K562 (cell line): Measurements from ENCODE around the gene DMWD.

Experiments used
- BHLHE40 ChIP-seq: IDR thresholded peaks from 2 replicates; pipeline ENCODE4 v1.6.1; 2011; ENCODE audit warnings: low read length, improper control_type of control experiment
- CBX3 ChIP-seq, 2 experiments: IDR thresholded peaks; 1 replicate in 1 of 2; 2 replicates in 1 of 2; pipeline ENCODE4 v1.6.1; 2012; ENCODE audit warnings: inconsistent platforms in 2 of 2, low read length in 2 of 2, borderline replicate concordance in 1 of 2, control low read depth in 1 of 2
- MITF ChIP-seq: IDR thresholded peaks from 2 replicates; pipeline ENCODE4 v1.6.1; 2014; ENCODE audit warnings: antibody characterized with exemption
- POLR2A ChIP-seq: fragments of 450-650 bp; conservative IDR thresholded peaks from 2 replicates; pipeline ENCODE4 v1.6.1; 2016
- PTRF ChIP-seq: fragments of 450-650 bp; IDR thresholded peaks from 2 replicates; pipeline ENCODE4 v1.6.1; 2016; ENCODE audit warnings: mild to moderate bottlenecking, missing genetic modification characterization, missing compliant biosample characterization
- PTTG1 ChIP-seq: fragments of 450-650 bp; IDR thresholded peaks from 2 replicates; pipeline ENCODE4 v1.6.1; 2016; ENCODE audit warnings: low read depth, mild to moderate bottlenecking, missing genetic modification characterization, missing compliant biosample characterization
- RAD21 ChIP-seq, 2 experiments: fragments of 250-450 bp in 1 of 2; fragments of 450-650 bp in 1 of 2; sonication (Bioruptor Pico) in 1 of 2; formaldehyde crosslinking in 1 of 2; IDR thresholded peaks in 1 of 2; conservative IDR thresholded peaks in 1 of 2; 2 replicates each; pipeline versions ENCODE4 v1.4.0 to v1.8.0; 2020 to 2022; ENCODE audit warnings: mild to moderate bottlenecking in 2 of 2, moderate library complexity in 1 of 2
- TF ChIP-seq, protein P1 (sequence below): sonication (generic); formaldehyde crosslinking; IDR thresholded peaks from 2 replicates; pipeline ENCODE4 v1.9.0; 2022; ENCODE audit warnings: mild to moderate bottlenecking, missing genetic modification reagents
- TF ChIP-seq, protein P2 (sequence below): fragments of 250-450 bp; sonication (Bioruptor Pico); IDR thresholded peaks from 2 replicates; pipeline ENCODE4 v1.6.1; 2021; ENCODE audit warnings: mild to moderate bottlenecking
- TF ChIP-seq, protein P3 (sequence below): fragments of 450-650 bp; formaldehyde crosslinking; IDR thresholded peaks from 2 replicates; pipeline ENCODE4 v1.4.0; 2020; ENCODE audit warnings: mild to moderate bottlenecking, moderate library complexity

GRCh38 chr19:45821103-45821521 lies 28.5 kb upstream of the DMWD start:
- TF ChIP-seq, protein P1, sequence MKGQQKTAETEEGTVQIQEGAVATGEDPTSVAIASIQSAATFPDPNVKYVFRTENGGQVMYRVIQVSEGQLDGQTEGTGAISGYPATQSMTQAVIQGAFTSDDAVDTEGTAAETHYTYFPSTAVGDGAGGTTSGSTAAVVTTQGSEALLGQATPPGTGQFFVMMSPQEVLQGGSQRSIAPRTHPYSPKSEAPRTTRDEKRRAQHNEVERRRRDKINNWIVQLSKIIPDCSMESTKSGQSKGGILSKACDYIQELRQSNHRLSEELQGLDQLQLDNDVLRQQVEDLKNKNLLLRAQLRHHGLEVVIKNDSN = no peak
- TF ChIP-seq PTRF (tag) (no peak), POLR2A (no peak), BHLHE40 (no peak), CBX3 (IDR thresholded peaks at IDR 0.05; ENCODE audit: borderline replicate concordance in 1 of 2, low read length in 2 of 2) (no peak), MITF (no peak), RAD21 (CRISPR knock-in tag; conservative IDR thresholded peaks at IDR 0.05 in 1 of 2, IDR thresholded peaks at IDR 0.05 in 1 of 2) (no peak), PTTG1 (no peak)
- TF ChIP-seq, protein P2, sequence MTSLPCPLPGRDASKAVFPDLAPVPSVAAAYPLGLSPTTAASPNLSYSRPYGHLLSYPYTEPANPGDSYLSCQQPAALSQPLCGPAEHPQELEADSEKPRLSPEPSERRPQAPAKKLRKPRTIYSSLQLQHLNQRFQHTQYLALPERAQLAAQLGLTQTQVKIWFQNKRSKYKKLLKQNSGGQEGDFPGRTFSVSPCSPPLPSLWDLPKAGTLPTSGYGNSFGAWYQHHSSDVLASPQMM (CRISPR knock-in tag) = no peak
- TF ChIP-seq, protein P3, sequence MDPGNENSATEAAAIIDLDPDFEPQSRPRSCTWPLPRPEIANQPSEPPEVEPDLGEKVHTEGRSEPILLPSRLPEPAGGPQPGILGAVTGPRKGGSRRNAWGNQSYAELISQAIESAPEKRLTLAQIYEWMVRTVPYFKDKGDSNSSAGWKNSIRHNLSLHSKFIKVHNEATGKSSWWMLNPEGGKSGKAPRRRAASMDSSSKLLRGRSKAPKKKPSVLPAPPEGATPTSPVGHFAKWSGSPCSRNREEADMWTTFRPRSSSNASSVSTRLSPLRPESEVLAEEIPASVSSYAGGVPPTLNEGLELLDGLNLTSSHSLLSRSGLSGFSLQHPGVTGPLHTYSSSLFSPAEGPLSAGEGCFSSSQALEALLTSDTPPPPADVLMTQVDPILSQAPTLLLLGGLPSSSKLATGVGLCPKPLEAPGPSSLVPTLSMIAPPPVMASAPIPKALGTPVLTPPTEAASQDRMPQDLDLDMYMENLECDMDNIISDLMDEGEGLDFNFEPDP (CRISPR knock-in tag) = no peak
